B cell (primary cell): ENCODE measurements around the gene CD63. TPM values are rescaled to one million over a fixed set of nuclear protein-coding genes. Genes with fewer than 3 reads are reported as not detected.

Source experiments
- ATAC-seq: fragments of 200-7000 bp; cut with Tn5 transposase; one replicate; pipeline ENCODE4 v1.10.0; 2021; ENCODE audit warnings: low read depth, mild to moderate bottlenecking, moderate number of reproducible peaks, moderate library complexity
- CTCF ChIA-PET: fragments of 350-600 bp; sonication (Branson Sonifier 250); formaldehyde crosslinking; loops from one replicate; lab custom pipeline; 2021; ENCODE audit warnings: antibody characterized with exemption, inconsistent platforms; lab: Charles Lee
- POLR2A ChIA-PET: fragments of 350-600 bp; sonication (Branson Sonifier 250); formaldehyde crosslinking; loops from one replicate; lab custom pipeline; 2021; ENCODE audit warnings: antibody characterized with exemption; lab: Charles Lee
- DNase-seq: peaks from one replicate; pipeline ENCODE4 v3.0.0; 2013
- H2AFZ ChIP-seq: 2 replicates; pipeline ENCODE4 v1.6.1; 2012; ENCODE audit warnings: mild to moderate bottlenecking, low read depth, low read length; ENCODE audit not compliant: insufficient read depth, poor library complexity, severe bottlenecking
- H3K27ac ChIP-seq, 2 donors: 1 replicate in 1 of 2; 2 replicates in 1 of 2; pipeline ENCODE4 v1.5.1; 2012 to 2013; ENCODE audit warnings: low read length in 2 of 2, mild to moderate bottlenecking in 2 of 2, moderate library complexity in 1 of 2
- H3K27me3 ChIP-seq, 4 experiments: fragments of 200-600 bp in 1 of 4; sonication (generic) in 1 of 4; replicated peaks in 1 of 4; 1 replicate in 2 of 4; 2 replicates in 2 of 4; pipeline versions ENCODE4 v1.6.1 to v1.7.0; 2013 to 2016; ENCODE audit warnings: low read length in 3 of 4, mild to moderate bottlenecking in 2 of 4, mixed read lengths in 1 of 4, moderate library complexity in 1 of 4; ENCODE audit not compliant: insufficient read depth in 4 of 4, control insufficient read depth in 3 of 4; ENCODE audit errors: control extremely low read depth in 1 of 4
- H3K36me3 ChIP-seq, 2 experiments: replicated peaks in 1 of 2; 1 replicate in 1 of 2; 2 replicates in 1 of 2; pipeline versions ENCODE4 v1.6.1 to v1.7.1; 2013; ENCODE audit warnings: low read length in 1 of 2; ENCODE audit not compliant: insufficient read depth in 2 of 2, control insufficient read depth in 1 of 2; ENCODE audit errors: control extremely low read depth in 1 of 2, extremely low read depth in 1 of 2
- H3K4me1 ChIP-seq, 2 donors: fragments of 200-600 bp in 1 of 2; sonication (generic) in 1 of 2; 1 replicate in 1 of 2; 2 replicates in 1 of 2; pipeline versions ENCODE4 v1.5.1 to v1.6.1; 2013 to 2017; ENCODE audit warnings: low read length in 2 of 2; ENCODE audit not compliant: control insufficient read depth in 2 of 2, insufficient read depth in 2 of 2
- H3K4me2 ChIP-seq: replicated peaks from 2 replicates; pipeline ENCODE3; 2012; ENCODE audit warnings: mild to moderate bottlenecking, low read depth, low read length; ENCODE audit not compliant: poor library complexity, severe bottlenecking
- H3K4me3 ChIP-seq, 5 experiments: fragments of 200-600 bp in 1 of 5; sonication (generic) in 1 of 5; 1 replicate in 3 of 5; 2 replicates in 2 of 5; pipeline versions ENCODE4 v1.5.1 to v1.7.0; 2011 to 2016; ENCODE audit warnings: low read length in 4 of 5, mild to moderate bottlenecking in 4 of 5, low read depth in 2 of 5, control low read depth in 1 of 5, moderate library complexity in 1 of 5; ENCODE audit not compliant: insufficient read depth in 1 of 5; ENCODE audit errors: control extremely low read depth in 1 of 5, extremely low read depth in 1 of 5
- H3K79me2 ChIP-seq: fragments of 200-600 bp; sonication (generic); one replicate; pipeline ENCODE4 v1.6.0; 2016; ENCODE audit warnings: low read length; ENCODE audit not compliant: control insufficient read depth, insufficient read depth
- H3K9ac ChIP-seq: fragments of 200-600 bp; sonication (generic); 2 replicates; pipeline ENCODE4 v1.6.1; 2017; ENCODE audit warnings: mild to moderate bottlenecking, low read length, moderate library complexity
- H3K9me3 ChIP-seq, 3 donors: one replicate each; pipeline versions ENCODE4 v1.6.1 to v1.7.1; 2013; ENCODE audit warnings: low read length in 2 of 3; ENCODE audit not compliant: control insufficient read depth in 2 of 3, insufficient read depth in 1 of 3; ENCODE audit errors: control extremely low read depth in 1 of 3
- H4K20me1 ChIP-seq: 2 replicates; pipeline ENCODE4 v1.6.0; 2012; ENCODE audit warnings: mild to moderate bottlenecking, low read length; ENCODE audit not compliant: insufficient read depth, control insufficient read depth, poor library complexity, severe bottlenecking
- H3K27ac Mint-ChIP-seq: one replicate; pipeline ENCODE4 v1.8.0; 2021; ENCODE audit warnings: mixed read lengths
- H3K27me3 Mint-ChIP-seq: one replicate; pipeline ENCODE4 v1.8.0; 2021; ENCODE audit warnings: mixed read lengths
- H3K4me1 Mint-ChIP-seq: one replicate; pipeline ENCODE4 v1.8.0; 2021; ENCODE audit warnings: mixed read lengths
- H3K4me3 Mint-ChIP-seq: one replicate; pipeline ENCODE4 v1.8.0; 2021; ENCODE audit warnings: mixed read lengths
- H3K9me3 Mint-ChIP-seq: one replicate; pipeline ENCODE4 v1.8.0; 2022; ENCODE audit warnings: mixed read lengths; ENCODE audit not compliant: insufficient read depth
- WGBS: methylation state at CpG from one replicate; pipeline ENCODE4 v1.1.5; 2013; ENCODE audit warnings: missing lambda C conversion rate; ENCODE audit not compliant: insufficient coverage; 5-methylcytosine and 5-hydroxymethylcytosine counted together
- intact Hi-C: fragments of 100-400 bp; cut with micrococcal nuclease; formaldehyde crosslinking; loops from one replicate; pipeline ENCODE4 v1.10.0; 2022
- polyA plus RNA-seq: library from polyadenylated mRNA; depleted of rRNA; stranded (reverse); fragments of >200 nt; gene quantifications from 2 replicates; pipeline ENCODE4 v1.2.3, GENCODE V29; 2012
- total RNA-seq, 2 donors: library from RNA; stranded (reverse); fragments of 120-200 nt in 1 of 2; gene quantifications; 1 replicate in 1 of 2; 2 replicates in 1 of 2; pipeline versions ENCODE4 v1.2.3 to v1.2.4, GENCODE V29; 2013 to 2022
- TF ChIP-seq, protein P1 (sequence below): fragments of 200-600 bp; IDR thresholded peaks from one replicate; pipeline ENCODE4 v1.8.0; 2022; ENCODE audit warnings: antibody characterized with exemption, mild to moderate bottlenecking

The CD63 gene
- total and polyA plus RNA-seq, 2 donors (not counting 1 experiment from before 2014, with no cell fraction given) = 43.0 to 104 TPM

DNA sequence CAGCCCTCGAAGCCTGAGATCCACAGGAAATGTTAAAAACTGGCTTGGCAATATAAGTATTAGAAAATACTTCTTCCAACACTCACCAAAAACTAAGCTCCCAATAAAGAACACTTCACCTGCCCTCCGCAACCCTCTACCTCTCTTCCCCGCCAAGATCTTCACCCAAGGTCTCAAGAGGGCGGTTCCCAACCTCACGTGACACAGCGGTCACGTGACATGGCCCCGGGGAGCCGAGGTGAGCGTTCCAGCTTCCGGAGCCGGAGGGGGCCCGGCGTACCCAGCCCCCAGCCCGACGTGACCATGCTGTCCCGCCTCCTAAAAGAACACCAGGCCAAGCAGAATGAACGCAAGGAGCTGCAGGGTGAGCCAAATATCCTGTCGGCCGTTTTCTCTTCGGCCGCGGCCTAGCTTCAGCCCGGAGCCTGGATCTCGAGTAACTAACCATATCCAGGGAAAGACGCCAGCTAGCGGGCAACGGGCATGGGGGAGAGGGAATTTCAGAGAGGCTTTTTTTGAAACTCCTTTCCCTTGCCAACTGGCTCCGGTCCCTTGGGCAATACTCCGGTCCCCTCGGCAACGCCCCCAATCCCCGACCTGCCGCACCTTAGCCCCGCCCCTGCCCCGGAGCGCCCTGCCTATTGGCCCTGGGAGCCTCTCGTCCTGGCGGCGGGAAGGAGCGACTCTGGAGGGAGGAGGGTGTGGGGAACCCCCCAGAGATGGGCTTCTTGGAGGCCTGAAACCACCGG is 12.8 kb downstream of the CD63 start, which contains the start of gene BLOC1S1:
BLOC1S1 (plus strand) TSS at position 214 of the 749 bp plus-strand sequence; CDS start at position 220, 6 bp downstream.
- TF ChIP-seq, protein P1, sequence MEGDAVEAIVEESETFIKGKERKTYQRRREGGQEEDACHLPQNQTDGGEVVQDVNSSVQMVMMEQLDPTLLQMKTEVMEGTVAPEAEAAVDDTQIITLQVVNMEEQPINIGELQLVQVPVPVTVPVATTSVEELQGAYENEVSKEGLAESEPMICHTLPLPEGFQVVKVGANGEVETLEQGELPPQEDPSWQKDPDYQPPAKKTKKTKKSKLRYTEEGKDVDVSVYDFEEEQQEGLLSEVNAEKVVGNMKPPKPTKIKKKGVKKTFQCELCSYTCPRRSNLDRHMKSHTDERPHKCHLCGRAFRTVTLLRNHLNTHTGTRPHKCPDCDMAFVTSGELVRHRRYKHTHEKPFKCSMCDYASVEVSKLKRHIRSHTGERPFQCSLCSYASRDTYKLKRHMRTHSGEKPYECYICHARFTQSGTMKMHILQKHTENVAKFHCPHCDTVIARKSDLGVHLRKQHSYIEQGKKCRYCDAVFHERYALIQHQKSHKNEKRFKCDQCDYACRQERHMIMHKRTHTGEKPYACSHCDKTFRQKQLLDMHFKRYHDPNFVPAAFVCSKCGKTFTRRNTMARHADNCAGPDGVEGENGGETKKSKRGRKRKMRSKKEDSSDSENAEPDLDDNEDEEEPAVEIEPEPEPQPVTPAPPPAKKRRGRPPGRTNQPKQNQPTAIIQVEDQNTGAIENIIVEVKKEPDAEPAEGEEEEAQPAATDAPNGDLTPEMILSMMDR = no peak
- peak within 1 kb of the TSS; percentile 81 to 84 for H3K27ac ChIP-seq
- H3K4me3 ChIP-seq = peak within 1 kb of the TSS; percentile 86 to 98 (median 97)
- H3K9me3 ChIP-seq = no peaks in the 10 kb centered on the region
- Mint-ChIP-seq H3K27ac (peak within 1 kb of the TSS; percentile 99), H3K27me3 (no peaks in the 10 kb centered on the region), H3K9me3 (no peaks in the 10 kb centered on the region), H3K4me3 (peak within 1 kb of the TSS; percentile 98), H3K4me1 (peaks cover 38% of the 10 kb centered on the region)
- H3K36me3 ChIP-seq = peaks cover 0 to 18% of the 10 kb centered on the region in 2 experiments
- peak; percentile 95 for DNase-seq
- H3K79me2 ChIP-seq = peaks cover 25% of the 10 kb centered on the region
- WGBS = 0% methylated on average over 37 of the region's 42 CpGs
- CTCF ChIA-PET = interaction anchor here (0.8 to 11.0 kb wide), 14 partner anchors 9 to 492 kb away, joined by 3 to 147 read pairs (median 4); partner anchors contain the start of genes CD63, ORMDL2 and SARNP
- POLR2A ChIA-PET = interaction anchor here (1.0 to 2.0 kb wide), 9 partner anchors 8 to 258 kb away, joined by 3 to 6 read pairs (median 4); partner anchors contain the start of genes CD63, ITGA7, ORMDL2 and RAB5B
- H3K4me1 ChIP-seq = peaks cover 16 to 30% of the 10 kb centered on the region in 2 donors
- peak; percentile 95 for ATAC-seq
- H3K4me2 ChIP-seq = peak within 1 kb of the TSS; percentile 80
- intact Hi-C loops = loop anchor here (1.0 to 2.0 kb wide), 6 partner anchors 8 to 257 kb away; partner anchors contain the start of genes CD63, PYM1 and SARNP
- H2AFZ ChIP-seq = peak within 1 kb of the TSS; percentile 90
- peak within 1 kb of the TSS; percentile 73 for H3K9ac ChIP-seq
- peaks cover 23% of the 10 kb centered on the region for H4K20me1 ChIP-seq
- H3K27me3 ChIP-seq = no peaks in the 10 kb centered on the region
